Right cardiac atrium (tissue), 5 donors: ENCODE measurements around the gene VPS35L. TPM values are rescaled to one million over a fixed set of nuclear protein-coding genes. Genes with fewer than 3 reads are reported as not detected.
"Not testable (repeated sequence)": the region's sequence is repeated elsewhere in the genome, so short reads cannot be mapped to it uniquely, and the experiment has no call there.

Experiments used
- ATAC-seq, 2 donors: fragments of 200-7000 bp; cut with Tn5 transposase; one replicate each; pipeline versions ENCODE4 v1.8.0 to v1.9.1; 2020; ENCODE audit warnings: moderate library complexity in 2 of 2, mild to moderate bottlenecking in 1 of 2
- DNase-seq, 3 donors: peaks; one replicate each; pipeline ENCODE4 v3.0.0-alpha.2; 2020
- H3K27ac ChIP-seq: one replicate; pipeline ENCODE4 v1.5.1; 2013; ENCODE audit warnings: mild to moderate bottlenecking, low read length, control low read depth, moderate library complexity
- H3K27me3 ChIP-seq: one replicate; pipeline ENCODE4 v1.6.1; 2013; ENCODE audit not compliant: control insufficient read depth, insufficient read depth
- H3K4me1 ChIP-seq: one replicate; pipeline ENCODE4 v1.6.1; 2013; ENCODE audit warnings: low read length; ENCODE audit not compliant: control insufficient read depth, insufficient read depth
- H3K4me3 ChIP-seq: one replicate; pipeline ENCODE4 v1.5.1; 2013; ENCODE audit warnings: low read length, control low read depth
- H3K9me3 ChIP-seq: one replicate; pipeline ENCODE4 v1.6.1; 2013; ENCODE audit warnings: low read length; ENCODE audit not compliant: control insufficient read depth
- WGBS: extraction: QIAGEN DNeasy Blood & Tissue Kit; methylation state at CpG from one replicate; pipeline ENCODE4 v1.1.7; 2013; 5-methylcytosine and 5-hydroxymethylcytosine counted together
- intact Hi-C, 4 donors: fragments of 100-400 bp; cut with DNase I; formaldehyde crosslinking; loops; one replicate each; pipeline versions ENCODE4 v1.11.0 to v1.14.0; 2022 to 2023
- polyA plus RNA-seq: library from polyadenylated mRNA; stranded (reverse); fragments of 200-250 nt; gene quantifications from one replicate; pipeline ENCODE4 v1.2.3, GENCODE V29; 2013
- total RNA-seq, 4 donors: library from RNA; stranded (reverse); fragmentation: NEBNext Ultra II Directional; extraction: Animal tissue kit (Norgen Biotek cat#: 25700); gene quantifications; one replicate each; pipeline ENCODE4 v1.2.1, GENCODE V29; 2021
- donor health status: healthy with polysubstance abuse.
- donor health status: DM: no; HTN: yes; CAD: no.
- donor health status: DM: no; HTN: no; CAD: no.
- donor health status: DM: no; HTN: yes; CAD: no; lungs with severe emphysema.
- donor health status: DM: yes; HTN: yes; CAD: no.

Gene VPS35L
- total and polyA plus RNA-seq, 5 donors, result 19.8 to 40.1 (median 33.1) TPM

- intact Hi-C loops, result loop anchor here in 3 of 4 donors (5.0 to 10.0 kb wide), 3 partner anchors 159 to 172 kb away; partner anchors contain the start of gene GPRC5B (in 1 of the 3)
- ATAC-seq, result no peak
- no peaks in the 10 kb centered on the region for H3K4me1 ChIP-seq
- no peak for DNase-seq
- no peaks in the 10 kb centered on the region for H3K27me3 ChIP-seq
- no peak overlapping the region for H3K27ac ChIP-seq
- no peak overlapping the region for H3K4me3 ChIP-seq
- no peaks in the 10 kb centered on the region for H3K9me3 ChIP-seq
- WGBS, result 93% methylated on average over 5 of the region's 5 CpGs
These were observed 160.1 kb downstream of the VPS35L start for GRCh38 chr16:19715566-19715965.

GRCh38 chr16:19716183-19716582 is 160.7 kb downstream of the VPS35L start:
- DNase-seq (no peak), ATAC-seq (no peak)
- no peaks in the 10 kb centered on the region for H3K9me3 ChIP-seq
- intact Hi-C loops, result loop anchor here in 3 of 4 donors (5.0 to 10.0 kb wide), 3 partner anchors 159 to 171 kb away; partner anchors contain the start of gene GPRC5B (in 1 of the 3)
- H3K4me3 ChIP-seq, result no peak overlapping the region
- H3K27me3 ChIP-seq, result no peaks in the 10 kb centered on the region
- H3K27ac ChIP-seq, result no peak overlapping the region
- no peaks in the 10 kb centered on the region for H3K4me1 ChIP-seq
- WGBS, result 83% methylated on average over 1 of the region's 1 CpG

- H3K4me1 ChIP-seq, DNase-seq, H3K27me3 ChIP-seq, ATAC-seq, H3K9me3 ChIP-seq, H3K27ac ChIP-seq: not testable (repeated sequence)
- 42% methylated on average over 11 of the region's 11 CpGs for WGBS
- H3K4me3 ChIP-seq, result peak overlapping the region; percentile 68
- intact Hi-C loops, result loop anchor here in 3 of 4 donors (5.0 to 10.0 kb wide), 3 partner anchors 158 to 171 kb away; partner anchors contain the start of gene GPRC5B (in 1 of the 3)
These were observed 161.2 kb downstream of the VPS35L start for GRCh38 chr16:19716728-19717127.

- intact Hi-C loops, result loop anchor here in 3 of 4 donors (5.0 to 10.0 kb wide), 3 partner anchors 157 to 170 kb away; partner anchors contain the start of gene GPRC5B (in 1 of the 3)
- H3K9me3 ChIP-seq, result no peaks in the 10 kb centered on the region
- ATAC-seq (no peak), DNase-seq (no peak)
- no peaks in the 10 kb centered on the region for H3K27me3 ChIP-seq
- under 1% methylated on average over 10 of the region's 10 CpGs for WGBS
- H3K27ac ChIP-seq, result peak overlapping the region; percentile 59
- peaks cover 4% of the 10 kb centered on the region for H3K4me1 ChIP-seq
- peak overlapping the region; percentile 68 for H3K4me3 ChIP-seq
These were observed 161.8 kb downstream of the VPS35L start for GRCh38 chr16:19717314-19717713.

- Histone ChIP-seq H3K4me1 (peaks cover 4% of the 10 kb centered on the region), H3K27ac (peak within 1 kb of the TSS; percentile 59), H3K27me3 (no peaks in the 10 kb centered on the region), H3K4me3 (peak within 1 kb of the TSS; percentile 68), H3K9me3 (no peaks in the 10 kb centered on the region)
- intact Hi-C loops, result loop anchor here in 3 of 4 donors (5.0 to 10.0 kb wide), 3 partner anchors 157 to 169 kb away; partner anchors contain the start of gene GPRC5B (in 1 of the 3)
- ATAC-seq (peak; percentile 97), DNase-seq (peak; percentile 93 to 97 (median 96))
- under 1% methylated on average over 88 of the region's 88 CpGs for WGBS
These were observed 162.5 kb downstream of the VPS35L start, which contains the start of the genes IQCK and KNOP1 for GRCh38 chr16:19717741-19718623. IQCK (plus strand) TSS chr16:19718271; CDS start chr16:19718307, 36 bp downstream. KNOP1 (minus strand) TSS chr16:19718227; CDS start chr16:19715035, 3,192 bp downstream.

GRCh38 chr16:19718624-19718965 is 163.1 kb downstream of the VPS35L start:
- H3K27ac ChIP-seq, result no peak overlapping the region
- DNase-seq (no peak), ATAC-seq (no peak)
- peaks cover 4% of the 10 kb centered on the region for H3K4me1 ChIP-seq
- intact Hi-C loops, result loop anchor here in 3 of 4 donors (5.0 to 10.0 kb wide), 3 partner anchors 156 to 169 kb away; partner anchors contain the start of gene GPRC5B (in 1 of the 3)
- H3K4me3 ChIP-seq, result peak overlapping the region; percentile 68
- no peaks in the 10 kb centered on the region for H3K9me3 ChIP-seq
- under 1% methylated on average over 21 of the region's 21 CpGs for WGBS
- no peaks in the 10 kb centered on the region for H3K27me3 ChIP-seq

- Histone ChIP-seq H3K27me3 (no peaks in the 10 kb centered on the region), H3K27ac (no peak overlapping the region), H3K4me1 (peaks cover 4% of the 10 kb centered on the region), H3K9me3 (no peaks in the 10 kb centered on the region), H3K4me3 (no peak overlapping the region)
- peak in 1 of 2 donors; percentile 4 for ATAC-seq
- 70% methylated on average over 11 of the region's 11 CpGs for WGBS
- DNase-seq, result no peak
- intact Hi-C loops, result no loop called here
These were observed 166.9 kb downstream of the VPS35L start for GRCh38 chr16:19722269-19722952.

GRCh38 chr16:19722981-19723380 is 167.5 kb downstream of the VPS35L start:
- 81% methylated on average over 7 of the region's 7 CpGs for WGBS
- intact Hi-C loops, result no loop called here
- no peaks in the 10 kb centered on the region for H3K27me3 ChIP-seq
- H3K4me1 ChIP-seq, result peaks cover 4% of the 10 kb centered on the region
- no peak overlapping the region for H3K4me3 ChIP-seq
- H3K27ac ChIP-seq, result no peak overlapping the region
- ATAC-seq (no peak), DNase-seq (no peak)
- no peaks in the 10 kb centered on the region for H3K9me3 ChIP-seq

- WGBS, result 86% methylated on average over 3 of the region's 3 CpGs
- no peak for ATAC-seq
These were observed 173.1 kb downstream of the VPS35L start for GRCh38 chr16:19728636-19728965.

GRCh38 chr16:19733551-19733950 is 178.0 kb downstream of the VPS35L start:
- DNase-seq (no peak), ATAC-seq (no peak)
- 83% methylated on average over 6 of the region's 6 CpGs for WGBS
- H3K27ac ChIP-seq, result no peak overlapping the region
- intact Hi-C loops, result no loop called here
- no peaks in the 10 kb centered on the region for H3K27me3 ChIP-seq
- H3K4me1 ChIP-seq, result no peaks in the 10 kb centered on the region
- no peaks in the 10 kb centered on the region for H3K9me3 ChIP-seq
- H3K4me3 ChIP-seq, result no peak overlapping the region

More at GRCh38 chr16:19728636-19728965, 173.1 kb downstream of the VPS35L start:
- no peak for DNase-seq
- Histone ChIP-seq H3K27me3 (no peaks in the 10 kb centered on the region), H3K4me1 (no peaks in the 10 kb centered on the region), H3K4me3 (no peak overlapping the region), H3K27ac (no peak overlapping the region), H3K9me3 (no peaks in the 10 kb centered on the region)
- intact Hi-C loops, result no loop called here
